AG09309 (cell line): ENCODE measurements around the gene BCL2.

ENCODE experiments used
- DNase-seq: peaks from one replicate; pipeline ENCODE4 v3.0.0-alpha.2; 2010; ENCODE audit warnings: low read depth
- H3K4me3 ChIP-seq: 2 replicates; pipeline ENCODE4 v1.5.1; 2011; ENCODE audit warnings: mild to moderate bottlenecking, low read depth, low read length, moderate library complexity; ENCODE audit not compliant: control insufficient read depth
- TF ChIP-seq, protein P1 (sequence below): IDR thresholded peaks from 2 replicates; pipeline ENCODE4 v1.5.1; 2011; ENCODE audit warnings: mild to moderate bottlenecking, low read depth, low read length, inconsistent platforms; ENCODE audit not compliant: insufficient read depth, control insufficient read depth; ENCODE audit errors: missing control alignments

BCL2 gene

GRCh38 chr18:63180321-63180720 is 139.2 kb downstream of the BCL2 start:
- TF ChIP-seq, protein P1, sequence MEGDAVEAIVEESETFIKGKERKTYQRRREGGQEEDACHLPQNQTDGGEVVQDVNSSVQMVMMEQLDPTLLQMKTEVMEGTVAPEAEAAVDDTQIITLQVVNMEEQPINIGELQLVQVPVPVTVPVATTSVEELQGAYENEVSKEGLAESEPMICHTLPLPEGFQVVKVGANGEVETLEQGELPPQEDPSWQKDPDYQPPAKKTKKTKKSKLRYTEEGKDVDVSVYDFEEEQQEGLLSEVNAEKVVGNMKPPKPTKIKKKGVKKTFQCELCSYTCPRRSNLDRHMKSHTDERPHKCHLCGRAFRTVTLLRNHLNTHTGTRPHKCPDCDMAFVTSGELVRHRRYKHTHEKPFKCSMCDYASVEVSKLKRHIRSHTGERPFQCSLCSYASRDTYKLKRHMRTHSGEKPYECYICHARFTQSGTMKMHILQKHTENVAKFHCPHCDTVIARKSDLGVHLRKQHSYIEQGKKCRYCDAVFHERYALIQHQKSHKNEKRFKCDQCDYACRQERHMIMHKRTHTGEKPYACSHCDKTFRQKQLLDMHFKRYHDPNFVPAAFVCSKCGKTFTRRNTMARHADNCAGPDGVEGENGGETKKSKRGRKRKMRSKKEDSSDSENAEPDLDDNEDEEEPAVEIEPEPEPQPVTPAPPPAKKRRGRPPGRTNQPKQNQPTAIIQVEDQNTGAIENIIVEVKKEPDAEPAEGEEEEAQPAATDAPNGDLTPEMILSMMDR, result no peak
- no peak overlapping the region for H3K4me3 ChIP-seq
- no peak for DNase-seq

- no peak overlapping the region for H3K4me3 ChIP-seq
- TF ChIP-seq, protein P1, result no peak
- DNase-seq, result no peak
Observed at GRCh38 chr18:63179422-63179821, 140.1 kb downstream of the BCL2 start.

- no peak for DNase-seq
- TF ChIP-seq, protein P1, result no peak
- H3K4me3 ChIP-seq, result no peak overlapping the region
Observed at GRCh38 chr18:63178971-63179370, 140.6 kb downstream of the BCL2 start.

DNA sequence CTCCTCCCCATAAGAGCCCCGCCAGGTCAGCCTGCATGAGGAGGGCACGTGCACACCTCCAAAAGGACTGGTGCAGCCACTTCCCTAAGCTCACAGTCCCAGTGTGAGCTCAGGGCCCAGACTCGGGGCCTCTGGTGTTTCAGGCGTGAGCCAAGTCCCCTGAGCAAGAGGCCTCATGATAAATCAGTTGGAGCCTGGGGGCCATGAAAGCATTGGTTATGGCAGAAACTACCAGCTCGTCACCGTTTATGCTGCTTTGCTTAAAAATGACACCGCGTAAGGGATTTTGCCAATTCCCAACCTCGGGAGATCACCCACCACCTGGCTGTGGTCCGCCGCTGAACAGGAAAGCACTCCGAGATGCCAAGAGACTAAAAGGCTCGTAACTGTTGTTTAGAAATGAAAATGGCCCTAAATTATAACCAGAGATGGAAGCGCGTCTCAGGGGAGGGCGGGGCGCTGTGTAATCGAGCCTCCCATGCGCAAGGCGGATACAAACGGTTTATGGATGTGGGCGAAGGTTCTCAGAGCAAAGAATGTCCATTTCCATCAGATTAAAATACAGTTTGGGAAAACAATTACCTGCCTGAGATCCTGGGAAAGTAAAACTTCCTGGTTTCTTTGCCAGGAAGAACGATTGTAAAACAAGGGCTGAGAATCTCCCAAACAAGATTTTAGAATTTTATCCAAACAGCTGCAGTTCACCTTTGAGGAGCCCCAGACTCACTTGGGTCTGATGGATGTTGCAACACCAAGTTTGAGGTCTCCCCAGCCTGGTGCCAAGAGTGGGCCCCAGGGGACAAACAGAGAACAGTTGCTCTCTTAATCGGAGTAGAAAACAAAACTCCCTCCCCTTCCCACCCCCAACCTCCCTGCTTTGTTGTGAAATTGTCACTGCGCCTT is 141.4 kb downstream of the BCL2 start:
- no peak for DNase-seq
- no peak overlapping the region for H3K4me3 ChIP-seq
- TF ChIP-seq, protein P1, result no peak

DNA sequence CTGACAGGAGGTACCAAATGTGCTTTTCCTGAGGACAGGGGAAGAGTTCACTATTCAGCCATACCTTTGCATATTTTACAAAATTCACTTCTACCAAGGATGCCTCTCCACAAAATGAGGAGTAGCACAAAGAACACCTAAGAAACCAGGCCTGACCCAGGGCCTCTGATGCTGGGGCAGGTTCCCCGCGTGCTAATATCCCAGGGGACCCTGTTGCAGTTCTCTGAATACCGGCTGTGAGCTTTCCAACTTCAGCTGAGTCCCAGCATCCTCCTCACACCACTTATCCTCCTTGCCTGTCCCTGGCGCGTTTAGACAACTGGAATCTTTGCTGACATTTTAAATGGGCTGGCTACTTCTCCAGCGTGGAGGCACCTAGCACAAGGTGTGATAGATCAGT is 142.3 kb downstream of the BCL2 start:
- TF ChIP-seq, protein P1, result no peak
- H3K4me3 ChIP-seq, result no peak overlapping the region
- DNase-seq, result no peak

GRCh38 chr18:63175264-63175663 is 144.3 kb downstream of the BCL2 start:
- no peak overlapping the region for H3K4me3 ChIP-seq
- TF ChIP-seq, protein P1, result no peak
- DNase-seq, result no peak
